GM23248 (cell line): ENCODE results near the gene ZHX3. TPM values are rescaled to one million over a fixed set of nuclear protein-coding genes. Genes with fewer than 3 reads are reported as not detected.

ENCODE experiments used
- DNase-seq: peaks from one replicate; pipeline ENCODE4 v3.0.0-alpha.2; 2015
- H2AFZ ChIP-seq: fragments of 200-600 bp; sonication (generic); 2 replicates; pipeline ENCODE4 v1.6.1; 2016; ENCODE audit warnings: antibody characterized with exemption
- H3F3A ChIP-seq: fragments of 200-600 bp; sonication (generic); 2 replicates; pipeline ENCODE4 v1.6.1; 2016; ENCODE audit warnings: mild to moderate bottlenecking, antibody characterized with exemption, mixed run types; ENCODE audit not compliant: insufficient read depth
- H3K27ac ChIP-seq: fragments of 200-600 bp; sonication (generic); 2 replicates; pipeline ENCODE4 v1.5.1; 2016; ENCODE audit warnings: mild to moderate bottlenecking
- H3K27me3 ChIP-seq: fragments of 200-600 bp; sonication (generic); replicated peaks from 2 replicates; pipeline ENCODE4 v1.6.1; 2016; ENCODE audit warnings: mild to moderate bottlenecking; ENCODE audit not compliant: insufficient read depth
- H3K36me3 ChIP-seq: fragments of 200-600 bp; sonication (generic); 2 replicates; pipeline ENCODE4 v1.6.1; 2016; ENCODE audit warnings: low read depth, mild to moderate bottlenecking
- H3K4me1 ChIP-seq: fragments of 200-600 bp; sonication (generic); 2 replicates; pipeline ENCODE4 v1.6.1; 2016; ENCODE audit warnings: mild to moderate bottlenecking; ENCODE audit not compliant: insufficient read depth
- H3K4me2 ChIP-seq: fragments of 200-600 bp; sonication (generic); one replicate; pipeline ENCODE4 v1.6.1; 2016; ENCODE audit warnings: mild to moderate bottlenecking; ENCODE audit not compliant: unreplicated experiment
- H3K4me3 ChIP-seq: fragments of 200-600 bp; sonication (generic); 2 replicates; pipeline ENCODE4 v1.5.1; 2016; ENCODE audit warnings: mild to moderate bottlenecking
- H3K79me2 ChIP-seq: fragments of 200-600 bp; sonication (generic); 2 replicates; pipeline ENCODE4 v1.6.1; 2016; ENCODE audit warnings: mild to moderate bottlenecking; ENCODE audit not compliant: insufficient read depth
- H3K9ac ChIP-seq: fragments of 200-600 bp; sonication (generic); 2 replicates; pipeline ENCODE4 v1.6.1; 2016; ENCODE audit warnings: mild to moderate bottlenecking
- H3K9me2 ChIP-seq: fragments of 200-600 bp; sonication (generic); 2 replicates; pipeline ENCODE4 v1.6.1; 2016; ENCODE audit warnings: mixed run types, mild to moderate bottlenecking, moderate library complexity; ENCODE audit not compliant: insufficient read depth
- H3K9me3 ChIP-seq: fragments of 200-600 bp; sonication (generic); one replicate; pipeline ENCODE4 v1.6.1; 2017; ENCODE audit warnings: low read depth
- H4K20me1 ChIP-seq: fragments of 200-600 bp; sonication (generic); 2 replicates; pipeline ENCODE4 v1.6.0; 2016; ENCODE audit not compliant: insufficient read depth
- EZH2 ChIP-seq: fragments of 200-600 bp; sonication (generic); IDR thresholded peaks from 2 replicates; pipeline ENCODE4 v1.6.1; 2018; ENCODE audit warnings: antibody characterized with exemption, mild to moderate bottlenecking; ENCODE audit not compliant: insufficient read depth, poor library complexity, severe bottlenecking
- EZH2phosphoT487 ChIP-seq: fragments of 200-600 bp; sonication (generic); IDR thresholded peaks from 2 replicates; pipeline ENCODE4 v1.6.1; 2018; ENCODE audit warnings: antibody characterized with exemption, moderate library complexity, mild to moderate bottlenecking, low read depth; ENCODE audit not compliant: insufficient read depth
- WGBS, 2 experiments: methylation state at CpG; one replicate each; pipeline ENCODE4 v1.1.6; 2015 to 2017; ENCODE audit warnings: low lambda C conversion rate in 2 of 2, low coverage in 1 of 2; ENCODE audit errors: missing lambda C conversion rate in 2 of 2; 5-methylcytosine and 5-hydroxymethylcytosine counted together
- in situ Hi-C: fragments of 300-500 bp; cut with MboI; formaldehyde crosslinking; loops from 2 replicates; pipeline ENCODE4 v1.15.0; 2020
- polyA plus RNA-seq: library from polyadenylated mRNA; unstranded; fragments of >200 nt; fragmentation: Nextera tagmentation; extraction: Ambion mirVana; gene quantifications from 2 replicates; pipeline ENCODE4 v1.2.1, GENCODE V29; 2016
- total RNA-seq: library from RNA; depleted of rRNA; stranded (reverse); fragments of >200 nt; shearing (Covaris generic); gene quantifications from 2 replicates; pipeline ENCODE4 v1.2.3, GENCODE V29; 2014

Gene ZHX3
- total and polyA plus RNA-seq, 2 experiments from 2014 or later, result 9.8 to 38.5 TPM

DNA sequence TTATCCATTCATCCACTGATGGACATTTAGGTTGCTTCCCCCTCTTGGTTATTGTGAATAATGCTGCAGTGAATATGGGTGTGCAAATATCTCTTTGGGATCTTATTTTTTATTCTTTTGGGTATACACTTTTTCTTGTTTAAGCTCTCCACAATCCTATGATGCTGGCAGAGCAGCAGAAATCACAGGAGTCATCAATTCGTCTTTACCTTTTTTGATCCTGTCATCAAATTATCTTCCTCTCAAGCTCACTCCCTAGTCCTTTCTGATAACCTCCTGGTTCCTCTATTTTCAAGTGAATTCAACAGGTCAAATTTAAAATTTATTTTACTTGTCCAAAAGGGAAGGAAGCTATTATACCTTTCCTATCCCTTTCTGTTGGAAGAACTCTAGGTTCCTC, 91.1 kb downstream of the ZHX3 start:
- Histone ChIP-seq H3K4me1 (peaks cover 26% of the 10 kb centered on the region), H4K20me1 (no peaks in the 10 kb centered on the region), H3K9ac (no peak overlapping the region), H3K36me3 (no peaks in the 10 kb centered on the region), H3K4me3 (no peak overlapping the region), H3K27ac (no peak overlapping the region), H3K9me3 (no peaks in the 10 kb centered on the region), H3K27me3 (no peaks in the 10 kb centered on the region), H3K9me2 (no peaks in the 10 kb centered on the region), H3F3A (peaks cover 15% of the 10 kb centered on the region), H2AFZ (no peak overlapping the region), H3K79me2 (peaks cover 98% of the 10 kb centered on the region), H3K4me2 (no peak overlapping the region)
- in situ Hi-C loops, result no loop called here
- TF ChIP-seq EZH2 (no peak), EZH2phosphoT487 (no peak)
- no peak for DNase-seq
- WGBS, 2 experiments, result 97 to 100% methylated on average over 1 of the region's 1 CpG

DNA sequence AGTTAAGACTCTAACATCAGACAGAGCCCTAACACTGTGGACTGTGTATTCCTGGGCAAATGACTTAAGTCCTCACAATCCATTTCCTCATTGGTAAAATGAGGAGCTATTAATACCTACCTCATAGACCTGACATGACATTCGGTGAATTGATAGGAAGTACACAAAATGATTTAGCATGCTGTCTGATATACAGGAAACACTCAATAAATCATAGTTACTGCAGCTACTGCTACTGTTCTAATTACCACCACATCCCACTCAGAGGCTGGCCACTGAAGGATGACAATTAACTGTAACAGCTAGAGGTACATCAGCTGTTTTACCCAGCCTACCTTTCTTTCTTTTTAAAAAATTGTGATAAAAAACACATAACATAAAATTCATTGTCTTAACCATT, 92.4 kb downstream of the ZHX3 start:
- H3K4me1 ChIP-seq, result peaks cover 20% of the 10 kb centered on the region
- peaks cover 98% of the 10 kb centered on the region for H3K79me2 ChIP-seq
- no peaks in the 10 kb centered on the region for H4K20me1 ChIP-seq
- H3K9me3 ChIP-seq, result no peaks in the 10 kb centered on the region
- no peak overlapping the region for H2AFZ ChIP-seq
- DNase-seq, result no peak
- no peaks in the 10 kb centered on the region for H3K27me3 ChIP-seq
- TF ChIP-seq EZH2 (no peak), EZH2phosphoT487 (no peak)
- whole genome bisulfite sequencing, 2 experiments, result 94 to 96% methylated on average over 1 of the region's 1 CpG
- H3K4me3 ChIP-seq, result no peak overlapping the region
- H3K9ac ChIP-seq, result no peak overlapping the region
- no peaks in the 10 kb centered on the region for H3K9me2 ChIP-seq
- H3K36me3 ChIP-seq, result no peaks in the 10 kb centered on the region
- in situ Hi-C loops, result no loop called here
- no peak overlapping the region for H3K27ac ChIP-seq
- H3K4me2 ChIP-seq, result no peak overlapping the region
- peaks cover 8% of the 10 kb centered on the region; the same call in 1 of the 2 replicates for H3F3A ChIP-seq

DNA sequence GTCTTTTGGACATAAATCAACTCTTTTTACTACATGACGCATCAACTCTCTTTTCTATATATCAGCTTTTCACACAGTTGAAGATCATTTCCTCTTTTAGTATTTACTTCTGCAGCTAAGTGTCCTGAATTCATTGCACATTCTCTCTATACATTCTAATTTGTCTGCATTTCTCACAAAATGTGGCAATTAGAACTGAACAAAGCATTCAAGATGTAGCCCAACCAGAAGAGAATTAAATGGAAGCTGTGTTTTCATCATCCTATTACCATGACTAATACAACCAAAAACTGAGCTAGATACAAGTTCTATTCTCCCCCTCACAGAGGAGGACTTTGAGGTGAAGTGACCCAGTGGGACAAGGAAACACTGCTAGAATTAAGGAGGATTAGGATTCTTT, 93.2 kb downstream of the ZHX3 start:
- no peak for DNase-seq
- no peaks in the 10 kb centered on the region for H3K9me3 ChIP-seq
- TF ChIP-seq EZH2, result no peak
- TF ChIP-seq EZH2phosphoT487, result no peak
- no peaks in the 10 kb centered on the region for H4K20me1 ChIP-seq
- no peak overlapping the region for H3K4me2 ChIP-seq
- no peaks in the 10 kb centered on the region for H3K36me3 ChIP-seq
- H3K27ac ChIP-seq, result no peak overlapping the region
- peaks cover 15% of the 10 kb centered on the region; the same call in 1 of the 2 replicates for H3F3A ChIP-seq
- in situ Hi-C loops, result no loop called here
- H3K79me2 ChIP-seq, result peaks cover 98% of the 10 kb centered on the region
- 96 to 97% methylated on average over 1 of the region's 1 CpG for WGBS, 2 experiments
- peaks cover 21% of the 10 kb centered on the region for H3K4me1 ChIP-seq
- H2AFZ ChIP-seq, result no peak overlapping the region
- H3K27me3 ChIP-seq, result no peaks in the 10 kb centered on the region
- no peaks in the 10 kb centered on the region for H3K9me2 ChIP-seq
- no peak overlapping the region for H3K4me3 ChIP-seq
- no peak overlapping the region for H3K9ac ChIP-seq

- Histone ChIP-seq H3K36me3 (no peaks in the 10 kb centered on the region), H2AFZ (no peak overlapping the region), H3K9me3 (no peaks in the 10 kb centered on the region), H3K4me1 (peaks cover 28% of the 10 kb centered on the region), H3K27ac (peak overlapping the region; percentile 43), H4K20me1 (no peaks in the 10 kb centered on the region), H3K9ac (no peak overlapping the region), H3K4me2 (peak overlapping the region; percentile 33), H3F3A (peaks cover 22% of the 10 kb centered on the region; the same call in 1 of the 2 replicates), H3K27me3 (no peaks in the 10 kb centered on the region), H3K79me2 (peaks cover 92% of the 10 kb centered on the region), H3K4me3 (no peak overlapping the region), H3K9me2 (no peaks in the 10 kb centered on the region)
- TF ChIP-seq EZH2 (no peak), EZH2phosphoT487 (no peak)
- in situ Hi-C loops, result no loop called here
- peak; percentile 62 for DNase-seq
Observed at GRCh38 chr20:41223112-41223511, 94.4 kb downstream of the ZHX3 start.

DNA sequence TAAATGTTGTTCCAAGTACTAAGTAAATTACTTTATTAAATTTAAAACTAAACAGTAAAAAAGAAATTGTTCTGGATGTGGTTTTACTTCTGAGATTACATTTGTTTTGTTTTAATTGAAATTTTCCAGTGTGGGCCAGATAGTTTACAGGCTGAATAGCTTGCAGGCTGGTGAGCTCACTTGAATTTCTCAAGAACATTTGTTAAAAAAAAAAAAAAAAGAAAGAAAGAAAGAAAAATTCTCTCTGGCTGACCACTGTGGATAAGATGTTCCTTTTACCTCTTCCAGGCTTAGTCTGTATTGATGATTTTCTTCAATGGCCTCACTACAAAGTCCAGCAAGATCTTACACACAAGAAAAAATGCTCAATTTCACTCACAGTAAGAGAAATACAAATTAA, 94.8 kb downstream of the ZHX3 start:
- Histone ChIP-seq H3K4me3 (no peak overlapping the region), H3K4me1 (peaks cover 30% of the 10 kb centered on the region), H3K9me2 (no peaks in the 10 kb centered on the region), H3K27ac (peak overlapping the region; percentile 43), H2AFZ (no peak overlapping the region), H4K20me1 (no peaks in the 10 kb centered on the region), H3K4me2 (peak overlapping the region; percentile 33), H3K9ac (no peak overlapping the region; the same call in 1 of the 2 replicates), H3K79me2 (peaks cover 92% of the 10 kb centered on the region), H3K27me3 (no peaks in the 10 kb centered on the region), H3K36me3 (no peaks in the 10 kb centered on the region), H3K9me3 (no peaks in the 10 kb centered on the region), H3F3A (peaks cover 26% of the 10 kb centered on the region; the same call in 1 of the 2 replicates)
- in situ Hi-C loops, result no loop called here
- DNase-seq, result peak; percentile 70
- TF ChIP-seq EZH2phosphoT487 (no peak), EZH2 (no peak)
